Liver (tissue), 9 donors: ENCODE results near the gene SUPT16H. TPM values are rescaled to one million over a fixed set of nuclear protein-coding genes. Genes with fewer than 3 reads are reported as not detected.

Source experiments
- DNase-seq: peaks from one replicate; pipeline ENCODE4 v3.0.0-alpha.2; 2017; ENCODE audit warnings: low spot score
- H3K27ac ChIP-seq, 2 donors: one replicate each; pipeline ENCODE4 v1.7.0; 2013; ENCODE audit warnings: inconsistent platforms in 2 of 2, low read length in 2 of 2, control low read depth in 1 of 2, low read depth in 1 of 2, mild to moderate bottlenecking in 1 of 2
- H3K27me3 ChIP-seq, 4 donors: one replicate each; pipeline versions ENCODE4 v1.6.1 to v1.7.0; 2013; ENCODE audit warnings: low read length in 3 of 4, inconsistent platforms in 1 of 4, mild to moderate bottlenecking in 1 of 4, moderate library complexity in 1 of 4; ENCODE audit not compliant: control insufficient read depth in 4 of 4, insufficient read depth in 4 of 4
- H3K36me3 ChIP-seq, 4 donors: one replicate each; pipeline versions ENCODE4 v1.6.1 to v1.7.0; 2013; ENCODE audit warnings: low read length in 3 of 4, mild to moderate bottlenecking in 3 of 4, low read depth in 1 of 4, moderate library complexity in 1 of 4; ENCODE audit not compliant: control insufficient read depth in 4 of 4, insufficient read depth in 3 of 4
- H3K4me1 ChIP-seq, 4 donors: one replicate each; pipeline versions ENCODE4 v1.6.1 to v1.7.0; 2013; ENCODE audit warnings: low read length in 3 of 4, mild to moderate bottlenecking in 3 of 4, moderate library complexity in 1 of 4; ENCODE audit not compliant: control insufficient read depth in 4 of 4, insufficient read depth in 4 of 4
- H3K4me3 ChIP-seq, 3 donors: one replicate each; pipeline versions ENCODE4 v1.6.1 to v1.7.0; 2013; ENCODE audit warnings: low read length in 3 of 3, control low read depth in 1 of 3, low read depth in 1 of 3, mild to moderate bottlenecking in 1 of 3
- H3K9ac ChIP-seq, 2 donors: one replicate each; pipeline ENCODE4 v1.7.0; 2013; ENCODE audit warnings: low read length in 2 of 2, mild to moderate bottlenecking in 2 of 2, moderate library complexity in 2 of 2, control low read depth in 1 of 2, low read depth in 1 of 2
- H3K9me3 ChIP-seq, 4 donors: one replicate each; pipeline versions ENCODE4 v1.6.1 to v1.7.0; 2013; ENCODE audit warnings: low read length in 3 of 4; ENCODE audit not compliant: control insufficient read depth in 4 of 4
- CTCF ChIP-seq: fragments of 150-350 bp; IDR thresholded peaks from 2 replicates; pipeline ENCODE4 v1.5.1; 2017; ENCODE audit warnings: improper control_type of control experiment, low read depth, low read length; ENCODE audit not compliant: missing input control
- EGR1 ChIP-seq, 2 donors: IDR thresholded peaks; 2 replicates each; pipeline ENCODE4 v1.6.1; 2016 to 2018; ENCODE audit warnings: antibody characterized with exemption in 2 of 2, low read depth in 2 of 2
- FOXA1 ChIP-seq: IDR thresholded peaks from 2 replicates; pipeline ENCODE4 v1.6.1; 2016; ENCODE audit warnings: antibody characterized with exemption
- FOXA2 ChIP-seq: IDR thresholded peaks from 2 replicates; pipeline ENCODE4 v1.6.1; 2016; ENCODE audit warnings: antibody characterized with exemption
- GABPA ChIP-seq, 2 donors: IDR thresholded peaks in 1 of 2; conservative IDR thresholded peaks in 1 of 2; 2 replicates each; pipeline ENCODE4 v1.6.1; 2016; ENCODE audit warnings: antibody characterized with exemption in 2 of 2, mild to moderate bottlenecking in 1 of 2, moderate library complexity in 1 of 2
- HNF4A ChIP-seq, 2 donors: conservative IDR thresholded peaks; 2 replicates each; pipeline ENCODE4 v1.6.1; 2016; ENCODE audit warnings: antibody characterized with exemption in 2 of 2, mild to moderate bottlenecking in 2 of 2
- HNF4G ChIP-seq: IDR thresholded peaks from 2 replicates; pipeline ENCODE4 v1.6.1; 2016; ENCODE audit warnings: antibody characterized with exemption
- JUND ChIP-seq, 2 donors: IDR thresholded peaks; 2 replicates each; pipeline ENCODE4 v1.6.1; 2016; ENCODE audit warnings: antibody characterized with exemption in 2 of 2
- NR2F2 ChIP-seq: IDR thresholded peaks from 2 replicates; pipeline ENCODE4 v1.6.1; 2016; ENCODE audit warnings: antibody characterized with exemption
- RAD21 ChIP-seq, 2 donors: IDR thresholded peaks; 2 replicates each; pipeline ENCODE4 v1.6.1; 2016; ENCODE audit warnings: antibody characterized with exemption in 2 of 2, mild to moderate bottlenecking in 2 of 2
- REST ChIP-seq: IDR thresholded peaks from 2 replicates; pipeline ENCODE4 v1.6.1; 2016; ENCODE audit warnings: antibody characterized with exemption, mild to moderate bottlenecking
- RXRA ChIP-seq, 2 donors: IDR thresholded peaks; 2 replicates each; pipeline ENCODE4 v1.6.1; 2017 to 2018; ENCODE audit warnings: antibody characterized with exemption in 2 of 2, mild to moderate bottlenecking in 1 of 2
- SP1 ChIP-seq: IDR thresholded peaks from 2 replicates; pipeline ENCODE4 v1.6.1; 2018; ENCODE audit warnings: antibody characterized with exemption, mild to moderate bottlenecking
- TAF1 ChIP-seq: conservative IDR thresholded peaks from 2 replicates; pipeline ENCODE4 v1.6.1; 2016; ENCODE audit warnings: antibody characterized with exemption, mild to moderate bottlenecking
- YY1 ChIP-seq: IDR thresholded peaks from 2 replicates; pipeline ENCODE4 v1.6.1; 2016; ENCODE audit warnings: antibody characterized with exemption, mild to moderate bottlenecking
- WGBS: extraction: QIAGEN DNeasy Blood & Tissue Kit; methylation state at CpG from one replicate; pipeline ENCODE4 v1.1.7; 2013; 5-methylcytosine and 5-hydroxymethylcytosine counted together
- polyA plus RNA-seq, 2 donors: library from polyadenylated mRNA; stranded (reverse) in 1 of 2; unstranded in 1 of 2; fragments of 200-250 nt in 1 of 2; fragments of >200 nt in 1 of 2; fragmentation: Nextera tagmentation in 1 of 2; extraction: Ambion mirVana in 1 of 2; gene quantifications; one replicate each; pipeline versions ENCODE4 v1.2.1 to v1.2.3, GENCODE V29; 2013 to 2015
- total RNA-seq, 2 donors: library from RNA; depleted of rRNA; stranded (reverse); fragments of >200 nt; gene quantifications; one replicate each; pipeline ENCODE4 v1.2.3, GENCODE V29; 2014
- TF ChIP-seq, protein P1 (sequence below): IDR thresholded peaks from 2 replicates; pipeline ENCODE4 v1.6.1; 2016; ENCODE audit warnings: antibody characterized with exemption
- TF ChIP-seq, protein P2 (sequence below): IDR thresholded peaks from 2 replicates; pipeline ENCODE4 v1.6.1; 2016; ENCODE audit warnings: antibody characterized with exemption
- donor health status: healthy.
- donor health status: healthy.
- donor health status: healthy.
- donor health status: healthy.
- donor health status: healthy.

The SUPT16H gene
- total and polyA plus RNA-seq, 4 donors, result 18.6 to 51.6 (median 23.9) TPM

- TF ChIP-seq HNF4G (no peak), YY1 (no peak), HNF4A (conservative IDR thresholded peaks at IDR 0.05) (no peak), CTCF (no peak), NR2F2 (no peak), RXRA (IDR thresholded peaks at IDR 0.05) (no peak), GABPA (IDR thresholded peaks at IDR 0.05 in 1 of 2, conservative IDR thresholded peaks at IDR 0.05 in 1 of 2) (no peak), SP1 (no peak)
- TF ChIP-seq, protein P1, sequence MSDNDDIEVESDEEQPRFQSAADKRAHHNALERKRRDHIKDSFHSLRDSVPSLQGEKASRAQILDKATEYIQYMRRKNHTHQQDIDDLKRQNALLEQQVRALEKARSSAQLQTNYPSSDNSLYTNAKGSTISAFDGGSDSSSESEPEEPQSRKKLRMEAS, result no peak
- Histone ChIP-seq H3K9ac (no peak overlapping the region), H3K4me3 (no peak overlapping the region), H3K4me1 (no peaks in the 10 kb centered on the region), H3K36me3 (no peaks in the 10 kb centered on the region), H3K9me3 (no peaks in the 10 kb centered on the region), H3K27me3 (no peaks in the 10 kb centered on the region), H3K27ac (no peak overlapping the region)
- DNase-seq, result no peak
- 66% methylated on average over 2 of the region's 2 CpGs for WGBS
These were observed 61.1 kb downstream of the SUPT16H start for GRCh38 chr14:21322716-21323115.

DNA sequence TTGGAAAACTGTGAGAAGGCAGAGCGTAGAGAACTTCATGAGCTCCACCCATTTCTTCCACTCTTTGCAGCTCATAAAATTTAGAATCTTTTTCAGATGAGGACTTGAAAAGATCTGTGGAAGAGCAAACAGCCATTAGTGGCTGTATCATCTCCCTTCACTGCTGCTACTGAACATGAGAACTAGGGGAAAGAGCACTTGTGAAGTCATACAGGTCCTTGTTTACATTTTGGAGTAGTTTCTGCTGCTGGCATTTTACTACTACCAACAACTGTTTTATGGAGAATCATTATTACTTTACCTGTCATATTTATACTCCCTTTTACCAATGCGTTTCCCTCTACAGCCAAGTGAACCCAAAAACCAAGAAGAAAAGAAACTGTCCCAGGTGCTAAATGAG lies 62.9 kb downstream of the SUPT16H start:
- TF ChIP-seq REST, result no peak
- no peak for TF ChIP-seq FOXA2
- TF ChIP-seq GABPA (IDR thresholded peaks at IDR 0.05 in 1 of 2, conservative IDR thresholded peaks at IDR 0.05 in 1 of 2), result no peak
- no peak for TF ChIP-seq NR2F2
- TF ChIP-seq TAF1, result no peak
- no peak for TF ChIP-seq JUND (IDR thresholded peaks at IDR 0.05)
- TF ChIP-seq, protein P2, sequence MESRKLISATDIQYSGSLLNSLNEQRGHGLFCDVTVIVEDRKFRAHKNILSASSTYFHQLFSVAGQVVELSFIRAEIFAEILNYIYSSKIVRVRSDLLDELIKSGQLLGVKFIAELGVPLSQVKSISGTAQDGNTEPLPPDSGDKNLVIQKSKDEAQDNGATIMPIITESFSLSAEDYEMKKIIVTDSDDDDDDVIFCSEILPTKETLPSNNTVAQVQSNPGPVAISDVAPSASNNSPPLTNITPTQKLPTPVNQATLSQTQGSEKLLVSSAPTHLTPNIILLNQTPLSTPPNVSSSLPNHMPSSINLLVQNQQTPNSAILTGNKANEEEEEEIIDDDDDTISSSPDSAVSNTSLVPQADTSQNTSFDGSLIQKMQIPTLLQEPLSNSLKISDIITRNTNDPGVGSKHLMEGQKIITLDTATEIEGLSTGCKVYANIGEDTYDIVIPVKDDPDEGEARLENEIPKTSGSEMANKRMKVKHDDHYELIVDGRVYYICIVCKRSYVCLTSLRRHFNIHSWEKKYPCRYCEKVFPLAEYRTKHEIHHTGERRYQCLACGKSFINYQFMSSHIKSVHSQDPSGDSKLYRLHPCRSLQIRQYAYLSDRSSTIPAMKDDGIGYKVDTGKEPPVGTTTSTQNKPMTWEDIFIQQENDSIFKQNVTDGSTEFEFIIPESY, result no peak
- no peak for TF ChIP-seq CTCF
- no peak for TF ChIP-seq EGR1 (IDR thresholded peaks at IDR 0.05; ENCODE audit: low read depth in 2 of 2)
- TF ChIP-seq, protein P1, result no peak
- no peak for TF ChIP-seq RXRA (IDR thresholded peaks at IDR 0.05)
- no peak for TF ChIP-seq HNF4G
- no peak for TF ChIP-seq FOXA1
- TF ChIP-seq SP1, result no peak
- no peak for TF ChIP-seq YY1
- TF ChIP-seq RAD21 (IDR thresholded peaks at IDR 0.05), result no peak

More for the DNA sequence above, 62.9 kb downstream of the SUPT16H start:
- no peaks in the 10 kb centered on the region for H3K36me3 ChIP-seq
- H3K27me3 ChIP-seq, result no peaks in the 10 kb centered on the region
- DNase-seq, result no peak
- 94% methylated on average over 2 of the region's 2 CpGs for WGBS
- H3K4me1 ChIP-seq, result no peaks in the 10 kb centered on the region
- H3K27ac ChIP-seq, result no peak overlapping the region
- no peak overlapping the region for H3K9ac ChIP-seq
- no peak overlapping the region for H3K4me3 ChIP-seq
- H3K9me3 ChIP-seq, result no peaks in the 10 kb centered on the region
